Glomerular visceral epithelial cell (primary cell): Measurements from ENCODE around the gene ENOX1.

Experiments
- DNase-seq: peaks from one replicate; pipeline ENCODE4 v3.0.0-alpha.2; 2016; ENCODE audit errors: extremely low spot score

Gene ENOX1

DNA sequence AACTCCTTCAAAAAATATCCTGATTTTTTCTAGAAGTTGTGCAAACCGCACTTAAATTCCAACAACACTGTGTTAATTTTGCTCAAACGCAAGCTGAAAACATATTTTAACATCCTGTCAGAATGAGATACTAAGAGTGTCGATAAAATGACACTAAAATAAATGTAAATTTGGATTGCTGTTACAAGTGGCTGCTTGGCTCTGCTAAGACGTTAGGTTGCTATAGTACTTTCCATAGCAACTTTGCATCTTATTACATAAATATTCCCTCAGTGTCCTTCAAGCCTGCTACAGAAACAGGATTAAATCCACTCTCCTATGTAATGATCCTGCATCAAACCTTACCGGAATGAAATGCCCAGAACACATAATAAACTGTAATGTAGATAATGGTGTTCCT lies 471.2 kb downstream of the ENOX1 start:
- no peak for DNase-seq

DNA sequence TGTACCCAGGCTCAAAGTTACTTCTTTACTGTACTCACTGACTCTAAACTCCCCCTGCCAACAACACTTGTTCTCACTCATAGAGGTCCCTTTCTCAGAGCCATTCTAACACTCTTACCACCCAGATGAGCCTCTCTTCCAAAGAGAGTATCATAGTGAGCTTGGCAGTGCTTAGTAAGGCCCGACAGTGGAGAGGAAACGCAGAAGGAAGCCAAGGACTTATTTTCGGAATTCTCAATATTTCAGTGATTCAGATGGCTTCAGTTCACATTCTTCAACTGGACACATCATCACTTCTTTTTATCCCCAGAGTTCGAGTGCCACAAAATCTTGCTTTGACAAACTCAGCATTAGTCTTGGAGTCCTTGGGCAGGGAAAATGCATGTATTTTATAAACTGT lies 477.5 kb downstream of the ENOX1 start:
- no peak for DNase-seq

DNA sequence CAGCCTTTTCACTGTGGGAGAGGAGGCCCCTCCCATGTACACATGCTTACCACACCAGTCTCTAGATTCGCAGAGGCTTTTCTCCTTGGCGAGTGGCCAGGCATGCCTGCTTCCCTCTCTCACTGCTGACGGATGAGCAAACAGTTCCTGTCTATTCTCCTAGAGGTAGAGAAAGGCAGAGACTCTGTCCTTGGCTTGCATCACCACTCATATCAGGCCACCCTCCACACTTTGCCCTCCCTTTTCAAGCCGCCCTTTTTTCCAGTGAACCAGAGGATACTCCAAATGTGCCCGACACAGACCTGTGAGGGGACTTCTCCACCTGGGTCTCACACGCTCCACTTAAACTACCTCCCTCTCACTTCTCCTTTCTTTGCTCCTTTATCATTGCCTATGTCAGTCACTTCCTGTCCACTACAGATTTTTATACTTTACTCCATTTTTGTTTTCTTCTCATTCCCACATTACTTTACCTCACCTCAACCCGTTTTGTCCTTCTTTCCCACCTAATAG lies 478.8 kb downstream of the ENOX1 start:
- peak; percentile 96 for DNase-seq

DNA sequence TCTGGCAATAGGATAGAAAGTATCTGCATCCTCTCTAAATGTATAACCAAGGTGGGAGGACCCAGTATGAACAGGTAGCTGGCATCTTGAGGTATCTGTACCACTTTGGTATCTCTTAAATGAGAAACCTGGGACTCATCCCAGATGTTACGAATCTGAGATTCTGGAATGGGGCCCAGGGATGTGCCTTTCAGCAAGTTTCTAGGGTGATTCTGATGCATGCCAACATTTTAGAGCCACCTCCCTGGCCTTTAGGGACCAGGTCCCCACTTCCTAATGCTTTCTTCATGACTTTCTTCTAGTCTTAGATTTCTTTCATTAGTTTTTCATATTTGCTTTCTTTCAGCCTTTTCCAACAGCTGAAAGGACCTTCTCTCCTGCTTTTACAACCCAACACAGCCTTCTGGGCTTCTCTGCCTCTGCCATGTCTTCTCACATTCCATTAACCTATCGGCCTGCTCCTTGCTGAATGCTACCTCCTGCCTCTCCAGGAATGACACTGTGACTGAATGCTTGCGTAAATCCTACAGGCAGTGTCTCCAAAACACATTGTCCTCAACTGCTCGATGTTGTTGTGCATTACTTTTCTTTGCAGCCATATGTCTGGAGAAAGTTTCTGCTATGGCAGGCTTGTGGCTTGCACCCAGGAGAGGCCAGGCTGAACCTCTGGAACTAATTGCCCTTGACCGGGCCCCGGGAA lies 479.4 kb downstream of the ENOX1 start:
- no peak for DNase-seq

DNA sequence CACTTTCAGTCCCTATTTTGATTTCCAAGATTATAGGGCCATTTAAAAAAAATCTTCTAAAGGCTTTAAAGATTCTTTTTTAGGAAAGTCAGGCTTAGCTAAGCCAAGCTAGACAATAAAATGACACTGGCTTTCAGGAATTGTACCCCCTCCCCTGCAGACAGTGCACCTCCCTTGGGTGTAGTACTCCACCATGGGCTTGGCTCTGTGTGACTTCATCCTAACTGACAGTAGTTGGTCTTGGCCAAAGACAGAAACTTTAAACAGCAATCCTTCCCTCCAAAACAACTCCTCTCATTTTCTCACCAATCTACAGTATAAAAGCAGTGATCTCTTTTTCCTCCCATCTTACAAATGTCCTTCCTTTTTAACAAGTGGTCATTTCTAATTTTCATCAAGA lies 480.4 kb downstream of the ENOX1 start:
- no peak for DNase-seq

DNA sequence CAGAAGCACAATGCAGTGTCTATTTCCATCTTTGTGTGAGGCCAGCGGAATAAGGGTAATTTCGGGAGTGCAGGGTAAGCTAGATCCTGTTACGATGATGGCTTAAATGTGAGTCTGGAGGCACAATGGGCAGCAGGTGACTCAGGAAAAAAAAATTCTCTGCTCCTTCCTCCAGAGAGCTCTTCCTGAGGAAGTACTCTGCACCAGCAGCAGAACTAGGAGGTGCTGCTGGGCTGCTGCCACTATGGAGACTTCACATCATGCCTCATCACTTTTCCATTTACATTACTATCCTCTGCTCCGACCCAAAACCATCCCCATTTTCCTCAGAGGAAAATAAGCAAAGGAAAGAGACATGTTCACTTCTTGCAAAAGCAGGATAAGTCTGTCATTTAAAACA lies 481.4 kb downstream of the ENOX1 start:
- DNase-seq: peak; percentile 31

DNA sequence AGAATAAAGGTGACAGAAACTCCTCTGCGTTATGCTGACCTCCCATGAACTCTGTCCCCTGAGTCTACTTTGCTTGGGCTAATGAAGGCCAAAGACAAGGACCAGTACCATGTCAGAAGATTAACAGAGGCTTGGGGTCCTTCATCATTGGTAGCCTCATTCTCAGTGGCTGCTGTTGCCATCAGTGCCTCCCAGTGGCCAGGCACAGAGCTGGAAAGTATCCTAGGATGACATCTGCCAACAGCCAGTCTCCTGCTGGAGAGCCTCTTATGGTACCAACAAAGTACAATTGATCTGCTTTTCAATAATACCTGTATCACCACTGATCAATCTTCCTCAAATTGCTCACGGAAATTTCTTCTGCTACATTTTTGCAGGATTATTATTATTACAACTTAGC lies 481.8 kb downstream of the ENOX1 start:
- no peak for DNase-seq

DNA sequence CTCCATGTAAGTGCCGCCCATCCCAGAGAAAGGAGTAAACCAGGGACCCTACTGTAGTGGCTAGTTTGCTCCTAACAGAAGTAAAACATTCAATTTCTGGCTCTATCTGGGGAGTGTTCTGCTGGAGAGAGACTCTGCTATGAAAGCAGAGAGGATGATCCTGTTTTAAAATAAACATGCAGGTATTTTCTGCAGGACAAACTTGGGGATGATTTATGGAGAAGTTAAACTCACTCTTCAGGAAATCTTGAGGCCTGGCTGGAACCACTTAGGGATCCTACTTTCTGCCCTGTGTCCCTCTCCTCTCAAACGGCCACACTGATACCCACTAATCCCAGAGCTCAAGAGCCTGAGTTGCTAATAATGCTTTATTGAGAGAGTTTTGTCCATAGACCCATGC lies 482.3 kb downstream of the ENOX1 start:
- DNase-seq: no peak

DNA sequence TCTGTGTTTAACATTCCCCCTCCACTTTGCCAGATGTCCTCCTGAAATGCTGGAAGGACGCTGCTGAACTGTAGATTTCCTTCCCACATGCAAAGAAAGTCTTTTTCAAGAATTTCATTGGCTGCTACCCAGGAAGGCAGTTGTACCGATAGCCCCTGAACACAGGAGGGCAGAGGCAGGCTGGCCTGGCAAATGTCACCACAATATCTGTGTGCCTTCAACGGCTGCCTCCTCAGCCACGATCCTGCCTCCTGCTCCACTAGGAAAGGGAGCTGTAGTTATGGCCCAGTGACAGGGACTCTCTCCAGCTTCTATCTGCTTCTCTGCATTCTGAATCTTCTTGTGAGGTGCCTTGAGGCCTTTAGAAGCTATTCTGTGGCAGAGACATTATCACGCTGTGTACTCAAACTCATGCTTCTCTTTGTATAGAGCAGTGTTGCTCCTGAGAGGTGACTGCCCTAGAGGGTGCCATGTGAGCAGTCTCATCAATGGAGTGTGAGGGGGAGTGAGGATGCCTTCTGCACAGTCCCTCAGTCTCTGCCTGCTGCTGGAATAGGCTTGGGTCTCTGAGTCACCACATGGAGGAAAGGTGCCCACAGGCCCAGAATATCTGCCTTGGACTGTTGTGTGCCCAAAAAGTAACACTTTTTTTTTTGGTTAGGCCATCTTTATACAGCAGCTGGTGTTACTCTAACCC lies 483.6 kb downstream of the ENOX1 start:
- DNase-seq: peak; percentile 56

DNA sequence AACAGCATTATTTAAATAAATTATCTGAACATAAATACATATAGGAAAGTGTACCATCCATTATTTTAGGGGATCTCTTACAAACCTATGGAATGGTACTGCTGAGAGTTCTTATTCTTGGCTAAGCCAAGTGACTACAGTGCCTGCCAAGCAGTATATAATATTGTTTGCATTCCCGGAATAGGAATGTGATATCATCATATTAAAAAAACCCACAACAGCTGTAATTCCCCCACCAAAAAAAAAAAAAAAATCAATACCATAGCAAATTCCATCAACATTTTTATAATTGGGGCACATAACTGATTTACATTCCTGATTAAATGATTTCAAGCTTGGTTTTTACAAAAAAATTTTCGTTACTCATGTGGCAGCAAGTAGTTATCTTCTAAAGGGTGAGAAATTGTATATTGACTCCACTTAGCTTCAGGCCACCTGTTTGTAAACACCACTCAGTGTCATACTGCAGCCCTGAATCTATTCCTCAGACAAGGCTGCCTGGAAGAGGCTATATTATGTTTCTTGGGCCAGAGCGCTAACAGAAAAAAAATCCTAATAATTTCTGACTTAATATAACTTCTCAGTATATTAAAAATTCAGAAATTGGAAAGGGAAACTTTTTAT lies 485.3 kb downstream of the ENOX1 start:
- no peak for DNase-seq

DNA sequence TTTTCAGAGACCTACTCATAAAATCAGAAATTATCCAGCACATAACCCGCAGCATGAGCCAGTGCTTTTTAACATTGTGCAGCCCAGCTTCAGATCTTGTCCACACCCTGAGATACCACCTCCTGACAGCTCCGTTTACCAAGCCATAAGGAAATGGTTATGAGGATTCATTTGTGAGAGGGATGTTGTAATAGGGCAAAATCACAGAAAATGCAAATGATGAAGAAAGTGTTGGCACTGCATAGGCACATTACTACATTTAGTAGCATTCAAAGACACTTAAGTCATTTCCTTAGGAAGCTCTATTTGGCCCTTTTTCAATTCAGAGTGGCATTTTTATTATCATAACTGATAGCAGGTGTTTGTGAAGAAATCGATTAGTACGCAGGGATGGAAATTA lies 485.9 kb downstream of the ENOX1 start:
- no peak for DNase-seq

DNA sequence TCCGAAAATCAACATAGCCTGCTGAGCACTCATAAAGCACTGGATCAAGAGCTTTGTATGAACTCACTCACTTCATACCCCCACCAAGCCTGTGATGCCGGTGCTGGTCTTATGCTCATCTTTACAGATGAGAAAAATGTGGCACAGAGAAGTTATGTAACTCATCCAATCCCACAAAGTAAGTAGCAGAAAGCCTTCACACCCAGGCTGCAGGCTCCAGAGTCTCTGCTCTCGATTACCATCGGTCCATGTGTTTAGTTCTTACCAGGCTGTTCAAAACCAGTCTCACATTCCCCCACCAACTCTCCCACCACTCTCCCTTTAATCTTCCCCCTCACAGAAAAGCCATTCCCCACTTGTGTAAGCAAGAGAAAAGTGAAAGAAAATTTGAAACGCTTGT lies 487.4 kb downstream of the ENOX1 start:
- no peak for DNase-seq

DNA sequence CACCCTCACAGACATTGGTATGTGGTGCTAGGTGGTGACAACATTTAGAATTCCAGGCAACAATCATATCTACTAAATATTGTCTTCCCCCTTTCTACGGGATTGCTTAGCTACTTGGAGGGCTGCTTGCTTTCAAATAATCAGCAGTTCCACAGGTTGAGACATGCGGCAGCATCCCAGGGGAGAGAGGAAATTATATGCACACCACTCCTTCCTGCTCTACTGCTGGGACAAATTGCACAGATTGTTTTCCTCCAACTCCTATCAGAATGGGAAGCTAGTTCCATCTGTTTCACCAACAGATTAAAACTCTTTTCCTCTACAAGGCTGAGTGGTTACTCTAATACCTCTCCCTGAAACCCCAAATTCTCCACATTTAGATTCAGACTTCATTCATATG lies 488.0 kb downstream of the ENOX1 start:
- no peak for DNase-seq

DNA sequence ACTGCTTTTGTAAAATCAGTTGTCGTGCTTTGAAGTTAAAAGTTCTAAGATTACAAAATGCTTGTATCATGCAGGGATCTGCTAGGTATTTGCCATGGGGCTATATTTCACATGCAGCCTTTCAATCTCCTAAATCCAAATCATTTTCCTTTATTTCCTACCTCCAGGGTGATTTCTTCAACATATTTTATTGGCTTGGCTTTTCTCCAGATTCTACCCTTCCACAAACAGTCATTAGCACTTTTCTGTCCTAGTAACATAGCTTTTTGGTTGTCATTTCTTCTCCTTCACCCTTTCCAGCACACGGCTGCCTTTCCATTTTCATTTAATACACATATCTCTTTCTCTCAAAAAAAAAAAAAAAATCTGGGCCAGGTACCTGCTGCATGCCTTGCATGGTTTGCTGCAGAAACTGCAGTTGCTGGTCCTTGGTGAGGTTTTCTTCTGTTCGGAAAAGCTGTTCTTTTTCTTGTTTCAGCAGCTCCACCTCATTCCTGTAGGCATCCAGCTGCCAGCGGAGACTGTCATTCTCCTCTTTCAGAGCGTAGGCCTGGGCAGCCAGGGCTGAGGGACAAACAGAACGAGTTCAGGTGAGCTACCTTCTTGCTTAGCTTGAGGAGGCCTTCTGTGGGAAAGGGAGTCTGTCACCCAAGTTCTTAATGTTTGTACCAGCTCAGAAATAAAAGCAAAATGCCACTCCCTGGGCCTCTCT lies 488.6 kb downstream of the ENOX1 start:
- DNase-seq: no peak

DNA sequence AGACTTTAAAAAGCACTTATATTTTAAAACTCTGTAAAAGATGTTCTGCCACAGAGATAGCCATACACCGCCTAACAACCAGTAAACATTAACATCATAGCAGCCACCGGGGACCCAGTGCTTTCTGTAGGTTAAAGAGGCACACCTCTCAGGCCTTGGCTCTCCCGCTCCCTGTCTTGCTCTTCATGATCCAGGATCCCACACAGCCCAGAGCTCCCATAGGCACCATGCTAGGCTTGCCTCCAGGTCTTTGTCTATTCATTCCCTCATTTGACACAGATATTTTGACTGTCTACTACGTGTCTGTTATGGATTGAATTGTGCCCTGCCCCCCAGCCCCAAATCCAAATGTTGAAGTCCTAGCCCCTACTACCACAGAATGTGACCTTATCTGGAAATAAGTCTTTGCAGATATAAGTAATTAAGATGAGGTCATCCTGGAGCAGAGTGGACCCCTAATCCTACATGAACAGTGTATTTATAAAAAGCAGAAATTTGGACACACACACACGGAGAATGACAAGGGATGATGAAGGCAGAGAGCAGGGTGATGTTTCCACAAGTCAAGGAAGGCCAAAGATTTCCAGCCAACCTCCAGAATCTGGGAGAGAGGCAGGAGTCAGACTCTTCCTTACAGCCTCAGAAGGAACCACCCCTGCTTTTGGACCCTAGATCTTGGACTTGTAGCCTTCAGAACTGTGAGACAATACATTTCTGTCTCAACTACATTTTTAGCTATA lies 490.8 kb downstream of the ENOX1 start:
- no peak for DNase-seq

DNA sequence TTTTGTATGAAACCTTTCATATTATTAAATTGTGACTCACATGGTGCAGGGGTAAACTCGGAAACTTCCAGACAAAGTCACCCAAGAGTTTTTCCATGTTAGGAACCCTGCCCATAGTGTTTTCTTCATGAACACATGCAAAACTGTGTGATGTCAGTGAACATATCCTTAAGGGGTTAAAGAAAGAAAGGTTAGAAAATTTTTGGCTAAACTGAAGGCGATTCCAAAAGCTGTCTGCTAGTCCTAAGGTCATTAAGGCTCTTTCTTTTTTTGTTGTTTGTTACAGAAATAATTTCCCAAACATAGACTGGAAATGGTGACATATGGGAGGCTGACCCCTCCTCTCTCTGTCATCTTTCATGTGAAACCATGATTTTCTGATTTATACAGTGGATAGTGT lies 491.5 kb downstream of the ENOX1 start:
- no peak for DNase-seq

DNA sequence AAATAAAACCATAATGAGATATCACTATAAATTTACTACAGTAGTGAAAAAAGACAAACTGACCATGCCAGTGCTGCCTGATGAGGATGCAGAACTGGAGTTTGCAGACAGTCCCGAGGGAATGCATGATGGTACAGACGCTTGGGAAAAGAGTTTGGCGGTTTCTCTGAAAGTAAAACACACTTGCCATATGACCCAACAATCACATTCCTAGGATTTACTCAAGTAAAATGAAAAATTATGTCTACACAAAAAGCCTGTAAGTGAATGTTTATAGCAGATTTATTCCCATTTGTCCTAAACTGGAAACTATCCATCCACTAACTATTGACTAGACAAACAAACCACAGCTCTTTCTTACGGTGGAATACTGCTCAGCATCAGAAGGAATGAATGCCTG lies 492.4 kb downstream of the ENOX1 start:
- no peak for DNase-seq

DNA sequence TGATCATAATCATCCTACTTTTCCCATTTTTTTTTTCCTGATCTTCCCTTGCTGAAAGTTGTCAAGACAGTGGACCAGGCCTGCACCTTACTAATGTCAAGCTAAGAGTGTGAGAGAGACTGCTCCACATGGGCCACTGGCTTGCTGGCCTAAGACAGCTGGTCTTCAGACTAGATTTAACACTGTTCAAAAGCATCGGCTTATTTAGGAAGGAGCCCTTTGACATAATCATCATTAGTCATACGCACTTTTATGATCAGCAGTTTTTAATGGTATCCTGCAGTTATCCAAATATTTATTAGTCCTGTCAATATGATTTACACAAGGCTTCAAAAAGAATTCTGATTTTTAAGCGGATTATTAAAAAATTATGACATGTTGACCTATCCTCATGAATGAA lies 492.8 kb downstream of the ENOX1 start:
- DNase-seq: no peak

DNA sequence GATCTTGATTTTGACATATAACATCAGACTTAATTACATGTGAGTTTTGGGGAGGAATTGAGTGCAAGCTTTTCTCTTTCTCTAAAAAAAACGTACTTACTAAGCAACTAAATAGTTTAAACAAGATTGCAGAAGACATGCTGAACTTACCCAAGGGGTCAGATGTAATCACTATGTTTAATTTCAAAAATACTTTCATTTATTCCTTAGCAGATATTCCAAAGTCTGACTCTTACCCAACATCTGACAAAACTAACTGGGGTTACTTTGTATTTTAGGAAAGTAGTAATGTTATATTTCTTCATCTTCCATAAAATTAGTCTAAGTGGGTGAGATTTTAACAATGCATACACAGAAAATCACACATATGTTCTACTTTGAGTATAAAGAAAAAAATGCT lies 493.2 kb downstream of the ENOX1 start:
- no peak for DNase-seq

DNA sequence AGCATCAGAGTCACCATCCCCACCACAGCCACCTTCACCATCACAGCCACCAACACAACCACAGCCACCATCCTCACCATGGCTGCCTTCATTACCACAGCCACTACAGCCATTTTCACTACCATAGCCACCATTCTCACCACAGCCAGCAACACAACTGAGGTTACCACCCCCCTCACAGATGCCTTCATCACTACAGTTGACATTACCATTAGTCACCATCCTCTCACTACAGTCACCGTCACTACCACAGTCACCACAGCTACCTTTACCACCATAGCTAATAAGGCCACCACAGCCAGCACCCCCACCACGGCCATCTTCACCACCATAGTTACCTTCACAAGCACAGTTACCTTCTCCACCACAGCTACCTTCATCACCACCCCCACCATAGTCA lies 493.8 kb downstream of the ENOX1 start:
- DNase-seq: no peak

DNA sequence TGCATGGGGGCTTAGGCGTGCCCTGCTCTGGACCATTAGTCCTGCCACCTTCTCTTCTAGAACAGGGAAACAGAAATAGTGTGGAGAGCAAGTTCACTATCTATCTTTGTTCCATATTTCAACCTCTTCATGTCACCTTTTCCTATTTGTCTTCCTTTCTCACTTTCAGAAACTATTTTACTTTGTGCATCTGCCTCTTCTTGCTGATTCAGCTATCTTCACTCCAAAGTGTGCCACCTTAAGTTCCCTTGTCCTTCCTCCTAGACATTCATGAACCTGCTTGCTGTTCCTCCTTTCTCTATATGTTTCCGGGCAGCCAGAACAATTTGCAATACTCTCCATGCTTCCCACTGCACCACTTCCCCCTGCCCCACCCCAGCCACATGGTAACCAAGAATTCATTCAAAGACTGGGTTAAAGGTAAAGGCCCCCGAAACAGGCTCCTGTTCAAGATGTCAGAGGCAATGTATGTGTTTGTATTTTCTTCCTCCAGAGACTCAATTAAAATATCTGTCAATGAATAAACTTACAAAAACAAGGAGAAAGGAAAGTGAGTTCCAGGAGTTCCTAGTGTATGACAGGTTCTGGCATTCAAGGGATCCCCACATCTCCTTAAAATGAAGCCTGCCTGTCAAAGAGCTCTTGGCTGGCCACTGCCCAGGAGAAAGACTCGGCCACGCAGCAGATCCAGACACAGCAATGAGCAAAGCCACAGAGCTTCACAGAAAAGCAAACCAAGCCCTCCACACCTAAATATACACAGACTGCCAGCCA lies 495.3 kb downstream of the ENOX1 start:
- DNase-seq: no peak
